ENCODE data around the gene COL23A1. TPM values are rescaled to one million over a fixed set of nuclear protein-coding genes. Genes with fewer than 3 reads are reported as not detected.

COL23A1 gene
- total and polyA plus RNA-seq, 8 donors: 0.52 to 9.5 (median 7.5) TPM

DNA sequence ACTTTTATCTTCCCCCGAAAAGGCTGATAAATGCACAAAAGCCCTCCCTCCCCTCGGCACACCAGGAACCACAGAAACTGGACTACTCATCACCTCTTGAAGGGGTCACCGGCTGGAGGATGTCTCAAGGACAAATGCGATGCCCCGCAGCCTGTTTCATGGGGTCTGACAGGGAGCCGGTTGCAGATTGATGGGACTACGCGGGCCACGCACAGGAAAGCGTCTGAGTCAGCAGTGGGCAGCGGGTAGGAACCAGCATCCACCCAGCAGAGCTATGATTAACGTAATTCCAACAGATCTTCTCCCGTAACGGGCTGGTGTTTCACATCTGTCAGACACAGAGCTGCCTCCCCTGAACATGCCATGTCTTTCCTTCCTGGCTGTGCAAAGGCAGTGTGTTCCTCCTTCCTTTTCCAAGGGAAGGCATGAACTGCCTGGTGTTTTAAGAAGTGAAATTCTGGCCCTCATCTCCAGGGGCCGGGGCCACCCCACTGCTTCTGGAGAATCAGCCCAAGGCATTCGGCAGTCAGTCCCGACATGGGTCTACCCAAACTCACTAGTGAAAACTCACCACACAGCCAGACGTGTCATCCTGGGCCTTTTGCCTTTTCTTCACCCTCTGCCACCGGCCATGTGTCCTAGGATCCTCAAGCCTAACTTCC, 213.1 kb downstream of the COL23A1 start:
- H3K36me3 ChIP-seq: no peaks in the 10 kb centered on the region
- TF ChIP-seq, protein P1, sequence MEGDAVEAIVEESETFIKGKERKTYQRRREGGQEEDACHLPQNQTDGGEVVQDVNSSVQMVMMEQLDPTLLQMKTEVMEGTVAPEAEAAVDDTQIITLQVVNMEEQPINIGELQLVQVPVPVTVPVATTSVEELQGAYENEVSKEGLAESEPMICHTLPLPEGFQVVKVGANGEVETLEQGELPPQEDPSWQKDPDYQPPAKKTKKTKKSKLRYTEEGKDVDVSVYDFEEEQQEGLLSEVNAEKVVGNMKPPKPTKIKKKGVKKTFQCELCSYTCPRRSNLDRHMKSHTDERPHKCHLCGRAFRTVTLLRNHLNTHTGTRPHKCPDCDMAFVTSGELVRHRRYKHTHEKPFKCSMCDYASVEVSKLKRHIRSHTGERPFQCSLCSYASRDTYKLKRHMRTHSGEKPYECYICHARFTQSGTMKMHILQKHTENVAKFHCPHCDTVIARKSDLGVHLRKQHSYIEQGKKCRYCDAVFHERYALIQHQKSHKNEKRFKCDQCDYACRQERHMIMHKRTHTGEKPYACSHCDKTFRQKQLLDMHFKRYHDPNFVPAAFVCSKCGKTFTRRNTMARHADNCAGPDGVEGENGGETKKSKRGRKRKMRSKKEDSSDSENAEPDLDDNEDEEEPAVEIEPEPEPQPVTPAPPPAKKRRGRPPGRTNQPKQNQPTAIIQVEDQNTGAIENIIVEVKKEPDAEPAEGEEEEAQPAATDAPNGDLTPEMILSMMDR (IDR thresholded peaks at IDR 0.05): no peak
- intact Hi-C loops (cut with DNase I): no loop called here
- ATAC-seq (no peak), DNase-seq (peak in 1 of 4 donors; percentile 10)
- no peak overlapping the region for H3K4me3 ChIP-seq
- H3K27ac ChIP-seq: no peak overlapping the region
- no peaks in the 10 kb centered on the region for H3K9me3 ChIP-seq
- H3K27me3 ChIP-seq: peaks cover 0 to 5% of the 10 kb centered on the region in 2 donors
- H3K4me1 ChIP-seq: no peaks in the 10 kb centered on the region

DNA sequence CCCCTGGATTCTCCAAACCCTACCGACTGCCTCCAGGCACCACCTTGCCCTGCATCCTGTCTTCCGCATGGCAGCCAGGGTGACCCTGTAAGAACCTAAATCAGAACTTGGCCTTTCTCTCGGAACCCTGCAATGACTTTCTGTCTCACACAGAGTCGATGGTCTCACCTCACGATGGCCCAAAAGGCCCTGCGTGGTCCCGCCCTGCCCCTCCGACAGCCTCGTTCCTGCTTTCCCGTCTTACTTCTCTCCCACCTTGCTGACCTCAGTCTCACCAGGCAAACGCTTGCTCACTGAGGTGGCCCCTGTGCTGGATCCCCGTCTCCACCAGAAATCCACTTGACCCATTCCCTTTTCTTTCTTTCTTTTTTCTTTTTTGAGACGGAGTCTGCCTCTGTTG, 214.8 kb downstream of the COL23A1 start:
- H3K9me3 ChIP-seq: no peaks in the 10 kb centered on the region
- DNase-seq: no peak
- H3K4me3 ChIP-seq: no peak overlapping the region
- TF ChIP-seq, protein P1 (IDR thresholded peaks at IDR 0.05): no peak
- H3K27me3 ChIP-seq: peaks cover 0 to 5% of the 10 kb centered on the region in 2 donors
- ATAC-seq: no peak
- intact Hi-C loops (cut with DNase I): no loop called here
- no peak overlapping the region for H3K27ac ChIP-seq
- H3K4me1 ChIP-seq: no peaks in the 10 kb centered on the region
- no peaks in the 10 kb centered on the region for H3K36me3 ChIP-seq

DNA sequence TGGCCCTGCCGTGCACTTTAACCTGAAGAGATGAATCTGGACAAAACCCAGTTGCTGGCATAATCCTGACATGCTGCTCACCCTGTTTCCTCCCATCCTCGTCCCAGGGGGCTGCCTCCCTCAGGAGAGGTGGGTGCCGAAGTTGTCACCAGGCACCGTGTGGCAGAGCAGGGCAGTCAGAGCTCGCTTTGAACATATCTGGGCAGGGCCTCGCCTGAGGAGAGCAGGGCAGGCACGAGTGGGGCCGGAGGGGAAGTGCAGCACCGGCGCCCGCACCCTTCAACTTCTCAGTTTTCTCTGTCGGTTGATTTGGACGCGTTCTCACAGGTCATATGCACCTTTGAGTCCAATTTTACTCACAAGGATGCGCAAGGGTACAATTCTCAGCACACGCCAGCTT, 216.5 kb downstream of the COL23A1 start:
- Histone ChIP-seq H3K36me3 (no peaks in the 10 kb centered on the region), H3K4me1 (no peaks in the 10 kb centered on the region), H3K27ac (no peak overlapping the region), H3K4me3 (no peak overlapping the region), H3K9me3 (peaks cover 0 to 2% of the 10 kb centered on the region in 2 donors), H3K27me3 (peaks cover 0 to 5% of the 10 kb centered on the region in 2 donors)
- intact Hi-C loops (cut with DNase I): no loop called here
- DNase-seq (peak in 1 of 4 donors; percentile 79), ATAC-seq (no peak)
- TF ChIP-seq, protein P1 (IDR thresholded peaks at IDR 0.05): no peak

DNA sequence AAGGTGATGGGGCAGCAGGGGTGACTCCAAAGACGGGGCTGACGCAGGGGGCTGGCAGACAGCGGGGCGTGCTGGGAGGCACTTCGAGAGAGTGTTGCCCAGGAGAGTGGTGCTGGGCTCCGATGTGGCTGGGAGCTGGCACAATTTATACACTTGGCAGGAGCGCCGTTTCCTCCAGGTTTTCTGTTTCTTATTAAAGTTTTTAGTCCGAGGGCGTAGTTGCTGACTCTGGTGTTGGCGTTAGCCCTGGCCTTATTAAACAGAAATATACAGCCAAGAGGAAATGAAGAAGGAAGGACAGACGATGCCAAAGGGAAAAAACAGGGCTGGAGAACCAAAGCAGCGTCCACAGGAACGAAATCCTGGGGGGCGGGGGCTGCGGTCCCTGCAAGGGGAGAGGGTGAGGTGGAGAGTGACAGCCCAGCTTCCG, 218.0 kb downstream of the COL23A1 start:
- Histone ChIP-seq H3K4me1 (no peaks in the 10 kb centered on the region), H3K27ac (peak overlapping the region in 1 of 2 donors; percentile 19), H3K36me3 (no peaks in the 10 kb centered on the region), H3K27me3 (peaks cover 0 to 10% of the 10 kb centered on the region in 2 donors), H3K9me3 (peaks cover 0 to 2% of the 10 kb centered on the region in 2 donors), H3K4me3 (no peak overlapping the region)
- intact Hi-C loops (cut with DNase I): no loop called here
- DNase-seq: peak in 1 of 4 donors; percentile 43
- TF ChIP-seq, protein P1 (IDR thresholded peaks at IDR 0.05): no peak
- peak; percentile 12 for ATAC-seq

DNA sequence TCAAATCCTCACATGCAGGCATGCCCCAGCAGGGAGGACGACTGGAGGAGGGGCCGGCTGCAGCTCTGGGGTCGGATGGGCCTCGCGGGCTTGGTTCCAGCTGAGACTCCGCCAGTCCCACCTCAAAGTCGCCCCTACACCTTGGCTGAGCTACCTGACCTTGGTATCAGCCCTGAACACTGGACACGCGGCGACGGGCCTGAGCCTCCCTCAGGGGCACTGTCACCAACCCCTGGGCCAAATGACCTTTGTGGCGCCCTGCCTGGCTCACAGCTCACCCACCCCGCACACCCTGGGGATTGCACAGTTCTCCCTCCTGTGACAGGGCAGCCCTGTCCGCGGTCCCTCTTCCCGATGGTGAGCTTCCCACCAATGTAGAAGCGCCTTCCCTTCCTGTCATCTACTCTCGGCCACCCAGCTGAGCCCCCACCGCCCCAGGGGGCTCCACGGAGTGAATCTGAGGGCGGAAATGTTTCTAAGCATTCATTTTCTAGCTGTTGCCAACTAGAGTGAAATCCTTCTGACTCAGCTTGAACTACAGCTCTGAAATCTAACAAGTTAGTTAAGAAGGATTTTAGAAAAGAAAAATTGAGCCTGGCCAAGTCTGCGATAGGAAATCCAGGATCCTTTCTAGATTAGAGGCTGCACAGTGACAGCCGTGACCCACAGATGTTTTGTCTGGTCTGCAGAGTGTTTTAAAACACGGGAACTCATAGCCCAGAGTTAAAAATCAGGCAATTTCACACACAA, 218.7 kb downstream of the COL23A1 start:
- TF ChIP-seq, protein P1 (IDR thresholded peaks at IDR 0.05): no peak
- ATAC-seq (peak; percentile 18), DNase-seq (peak in 2 of 4 donors; percentile 55 to 61)
- Histone ChIP-seq H3K27ac (peak overlapping the region in 1 of 2 donors; percentile 19), H3K36me3 (no peaks in the 10 kb centered on the region), H3K9me3 (peaks cover 0 to 2% of the 10 kb centered on the region in 2 donors), H3K4me1 (no peaks in the 10 kb centered on the region), H3K27me3 (peaks cover 0 to 10% of the 10 kb centered on the region in 2 donors), H3K4me3 (no peak overlapping the region)
- intact Hi-C loops (cut with DNase I): no loop called here
